OCI-LY7 (cell line): ENCODE measurements around the gene GCLM. TPM values are rescaled to one million over a fixed set of nuclear protein-coding genes. Genes with fewer than 3 reads are reported as not detected.
"Not testable (repeated sequence)": the region's sequence is repeated elsewhere in the genome, so short reads cannot be mapped to it uniquely, and the experiment has no call there.

Experiments used
- BruUV-seq: library from RNA; stranded (reverse); fragments of 400-500 nt; replicated peaks from 2 replicates; lab custom pipeline; 2021; lab: Mats Ljungman, UMichigan
- CTCF ChIA-PET: fragments of 300-600 bp; sonication (Branson Sonifier 250); formaldehyde crosslinking; loops from one replicate; lab custom pipeline; 2022; ENCODE audit warnings: antibody characterized with exemption; ENCODE audit not compliant: unreplicated experiment; lab: Charles Lee
- POLR2A ChIA-PET: fragments of 300-600 bp; sonication (Branson Sonifier 250); formaldehyde crosslinking; loops from one replicate; lab custom pipeline; 2022; ENCODE audit warnings: antibody characterized with exemption; lab: Charles Lee
- DNase-seq: peaks from one replicate; pipeline ENCODE4 v3.0.0-alpha.2; 2015; ENCODE audit warnings: low spot score
- H2AFZ ChIP-seq: fragments of 200-600 bp; sonication (generic), shearing (Covaris generic); 2 replicates; pipeline ENCODE4 v1.6.1; 2014; ENCODE audit warnings: mild to moderate bottlenecking, antibody characterized with exemption, low read length, moderate library complexity
- H3K27ac ChIP-seq: fragments of 200-600 bp; sonication (generic); 2 replicates; pipeline ENCODE4 v1.5.1; 2014; ENCODE audit warnings: mixed run types, low read depth, mild to moderate bottlenecking, moderate library complexity, low read length, inconsistent platforms; ENCODE audit not compliant: poor library complexity, severe bottlenecking
- H3K36me3 ChIP-seq: fragments of 200-600 bp; sonication (generic); 2 replicates; pipeline ENCODE4 v1.6.1; 2014; ENCODE audit warnings: mild to moderate bottlenecking, antibody characterized with exemption, low read length, moderate library complexity, mixed read lengths; ENCODE audit not compliant: insufficient read depth
- H3K4me1 ChIP-seq: fragments of 200-600 bp; sonication (generic); 2 replicates; pipeline ENCODE4 v1.5.1; 2014; ENCODE audit warnings: mild to moderate bottlenecking, low read length; ENCODE audit not compliant: insufficient read depth, poor library complexity, severe bottlenecking
- H3K4me2 ChIP-seq: fragments of 200-600 bp; sonication (generic); 2 replicates; pipeline ENCODE4 v1.6.1; 2014; ENCODE audit warnings: mild to moderate bottlenecking, low read length
- H3K4me3 ChIP-seq: fragments of 200-600 bp; sonication (generic); 2 replicates; pipeline ENCODE4 v1.5.1; 2014; ENCODE audit warnings: mild to moderate bottlenecking, low read depth, low read length; ENCODE audit not compliant: poor library complexity, severe bottlenecking
- H3K79me2 ChIP-seq: fragments of 200-600 bp; sonication (generic); 2 replicates; pipeline ENCODE4 v1.6.1; 2016; ENCODE audit warnings: low read depth, mild to moderate bottlenecking, low read length, moderate library complexity, mixed read lengths; ENCODE audit not compliant: insufficient read depth
- H3K9me2 ChIP-seq: fragments of 200-600 bp; sonication (generic); 2 replicates; pipeline ENCODE4 v1.6.1; 2016; ENCODE audit warnings: mild to moderate bottlenecking, low read length, mixed read lengths; ENCODE audit not compliant: insufficient read depth
- H3K9me3 ChIP-seq: fragments of 200-600 bp; sonication (generic); 2 replicates; pipeline ENCODE4 v1.6.1; 2014; ENCODE audit warnings: mild to moderate bottlenecking, mixed run types, low read length, mixed read lengths
- H4K20me1 ChIP-seq: fragments of 200-600 bp; sonication (generic); 2 replicates; pipeline ENCODE4 v1.6.1; 2014; ENCODE audit warnings: mild to moderate bottlenecking, antibody characterized with exemption, low read length, moderate library complexity, mixed read lengths; ENCODE audit not compliant: insufficient read depth
- EZH2phosphoT487 ChIP-seq: fragments of 200-600 bp; sonication (generic); IDR thresholded peaks from 2 replicates; pipeline ENCODE4 v1.6.1; 2018; ENCODE audit warnings: low read depth, borderline replicate concordance, mild to moderate bottlenecking, mixed run types, antibody characterized with exemption, low read length, moderate library complexity, mixed read lengths
- intact Hi-C: fragments of 100-400 bp; cut with micrococcal nuclease; formaldehyde crosslinking; loops from one replicate; pipeline ENCODE4 v1.10.0; 2022; ENCODE audit not compliant: unreplicated experiment
- total RNA-seq, 2 experiments: library from RNA; depleted of rRNA in 1 of 2; stranded (reverse); fragments of >200 nt in 1 of 2; shearing (Covaris generic) in 1 of 2; gene quantifications; 2 replicates each; pipeline ENCODE4 v1.2.3, GENCODE V29; 2014 to 2022
- TF ChIP-seq, protein P1 (sequence below): fragments of 200-600 bp; sonication (generic); conservative IDR thresholded peaks from 2 replicates; pipeline ENCODE4 v1.5.1; 2014; ENCODE audit warnings: mild to moderate bottlenecking, antibody characterized with exemption, low read length, moderate library complexity, mixed read lengths

The GCLM gene
- total RNA-seq, 2 experiments from 2014 or later: 7.0 to 24.0 TPM

DNA sequence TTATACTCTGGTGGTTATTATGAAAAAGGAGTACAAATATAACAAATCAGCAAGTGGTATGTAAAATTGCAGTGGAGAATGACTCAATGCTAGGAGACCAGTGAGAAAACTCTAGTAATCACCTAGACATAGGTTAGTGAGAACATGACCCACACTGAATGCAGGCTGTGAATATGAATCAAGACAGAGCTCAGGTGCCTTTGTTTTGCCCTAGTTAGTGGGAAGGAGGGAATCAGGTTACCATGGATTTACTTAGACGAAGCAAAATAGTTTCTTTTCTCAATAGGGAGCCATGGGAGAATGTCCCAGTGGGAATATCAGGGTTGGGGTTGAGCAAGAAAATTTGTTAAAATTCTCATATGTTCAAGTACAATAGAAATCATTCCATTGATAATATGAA is 10.6 kb upstream of the GCLM start:
- H3K4me1 ChIP-seq: no peaks in the 10 kb centered on the region
- H3K9me2 ChIP-seq: no peaks in the 10 kb centered on the region
- H3K4me2 ChIP-seq: no peak overlapping the region
- DNase-seq: no peak
- ChIA-PET POLR2A (no interaction called here), CTCF (no interaction called here)
- no peak overlapping the region for H2AFZ ChIP-seq
- H3K79me2 ChIP-seq: no peaks in the 10 kb centered on the region
- H4K20me1 ChIP-seq: no peaks in the 10 kb centered on the region
- no peaks in the 10 kb centered on the region for H3K36me3 ChIP-seq
- intact Hi-C loops: no loop called here
- no peak overlapping the region for H3K27ac ChIP-seq
- no peaks in the 10 kb centered on the region for H3K9me3 ChIP-seq
- BruUV-seq: no TSS peak
- no peak for TF ChIP-seq EZH2phosphoT487
- TF ChIP-seq, protein P1, sequence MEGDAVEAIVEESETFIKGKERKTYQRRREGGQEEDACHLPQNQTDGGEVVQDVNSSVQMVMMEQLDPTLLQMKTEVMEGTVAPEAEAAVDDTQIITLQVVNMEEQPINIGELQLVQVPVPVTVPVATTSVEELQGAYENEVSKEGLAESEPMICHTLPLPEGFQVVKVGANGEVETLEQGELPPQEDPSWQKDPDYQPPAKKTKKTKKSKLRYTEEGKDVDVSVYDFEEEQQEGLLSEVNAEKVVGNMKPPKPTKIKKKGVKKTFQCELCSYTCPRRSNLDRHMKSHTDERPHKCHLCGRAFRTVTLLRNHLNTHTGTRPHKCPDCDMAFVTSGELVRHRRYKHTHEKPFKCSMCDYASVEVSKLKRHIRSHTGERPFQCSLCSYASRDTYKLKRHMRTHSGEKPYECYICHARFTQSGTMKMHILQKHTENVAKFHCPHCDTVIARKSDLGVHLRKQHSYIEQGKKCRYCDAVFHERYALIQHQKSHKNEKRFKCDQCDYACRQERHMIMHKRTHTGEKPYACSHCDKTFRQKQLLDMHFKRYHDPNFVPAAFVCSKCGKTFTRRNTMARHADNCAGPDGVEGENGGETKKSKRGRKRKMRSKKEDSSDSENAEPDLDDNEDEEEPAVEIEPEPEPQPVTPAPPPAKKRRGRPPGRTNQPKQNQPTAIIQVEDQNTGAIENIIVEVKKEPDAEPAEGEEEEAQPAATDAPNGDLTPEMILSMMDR: no peak
- H3K4me3 ChIP-seq: no peak overlapping the region

DNA sequence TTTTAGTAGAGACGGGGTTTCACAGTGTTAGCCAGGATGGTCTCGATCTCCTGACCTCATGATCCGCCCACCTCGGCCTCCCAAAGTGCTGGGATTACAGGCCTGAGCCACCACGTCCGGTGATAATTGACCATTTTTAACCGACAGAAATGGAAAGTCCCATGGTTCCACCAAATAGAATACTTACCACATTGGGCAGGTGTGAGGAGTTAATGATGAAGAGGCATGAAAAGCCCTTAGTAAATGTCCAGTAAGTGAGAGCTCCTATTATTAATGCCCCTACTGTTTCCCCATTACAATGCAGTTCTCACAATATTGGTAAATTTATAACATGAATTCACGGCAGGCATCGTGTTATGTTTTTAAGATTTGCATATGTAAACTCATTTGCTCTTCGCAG is 8.1 kb upstream of the GCLM start:
- no TSS peak for BruUV-seq
- intact Hi-C loops: no loop called here
- no peak overlapping the region for H3K4me3 ChIP-seq
- H3K27ac ChIP-seq: no peak overlapping the region
- ChIA-PET CTCF (no interaction called here), POLR2A (no interaction called here)
- no peaks in the 10 kb centered on the region for H3K4me1 ChIP-seq
- no peaks in the 10 kb centered on the region for H3K9me2 ChIP-seq
- H3K4me2 ChIP-seq: no peak overlapping the region
- no peaks in the 10 kb centered on the region for H3K79me2 ChIP-seq
- no peaks in the 10 kb centered on the region for H4K20me1 ChIP-seq
- no peak overlapping the region for H2AFZ ChIP-seq
- H3K9me3 ChIP-seq: no peaks in the 10 kb centered on the region
- no peaks in the 10 kb centered on the region for H3K36me3 ChIP-seq
- TF ChIP-seq, protein P1: no peak
- no peak for TF ChIP-seq EZH2phosphoT487
- DNase-seq: no peak

DNA sequence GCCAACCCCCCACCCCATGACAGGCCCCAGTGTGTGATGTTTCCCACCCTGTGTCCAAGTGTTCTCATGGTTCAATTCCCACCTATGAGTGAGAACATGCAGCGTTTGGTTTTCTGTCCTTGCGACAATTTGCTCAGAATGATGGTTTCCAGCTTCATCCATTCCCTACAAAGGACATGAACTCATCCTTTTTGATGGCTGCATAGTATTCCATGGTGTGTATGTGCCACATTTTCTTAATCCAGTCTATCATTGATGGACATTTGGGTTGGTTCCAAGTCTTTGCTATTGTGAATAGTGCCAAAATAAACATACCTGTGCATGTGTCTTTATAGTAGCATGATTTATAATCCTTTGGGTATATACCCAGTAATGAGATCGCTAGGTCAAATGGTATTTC is 1.6 kb upstream of the GCLM start:
- Histone ChIP-seq H3K79me2 (peaks cover 30% of the 10 kb centered on the region), H3K4me1 (peaks cover 29% of the 10 kb centered on the region)
- H3K9me2 ChIP-seq, intact Hi-C loops, H4K20me1 ChIP-seq, H3K9me3 ChIP-seq, H3K4me2 ChIP-seq, H3K27ac ChIP-seq, H3K36me3 ChIP-seq, DNase-seq, CTCF ChIA-PET, H3K4me3 ChIP-seq, BruUV-seq, H2AFZ ChIP-seq: not testable (repeated sequence)
- POLR2A ChIA-PET: interaction anchor here (0.6 to 0.7 kb wide), 2 partner anchors 14 to 218 kb away, joined by 3 read pairs; no protein-coding TSS in a partner anchor
